ENCODE measurements around the gene KRT20.

DNA sequence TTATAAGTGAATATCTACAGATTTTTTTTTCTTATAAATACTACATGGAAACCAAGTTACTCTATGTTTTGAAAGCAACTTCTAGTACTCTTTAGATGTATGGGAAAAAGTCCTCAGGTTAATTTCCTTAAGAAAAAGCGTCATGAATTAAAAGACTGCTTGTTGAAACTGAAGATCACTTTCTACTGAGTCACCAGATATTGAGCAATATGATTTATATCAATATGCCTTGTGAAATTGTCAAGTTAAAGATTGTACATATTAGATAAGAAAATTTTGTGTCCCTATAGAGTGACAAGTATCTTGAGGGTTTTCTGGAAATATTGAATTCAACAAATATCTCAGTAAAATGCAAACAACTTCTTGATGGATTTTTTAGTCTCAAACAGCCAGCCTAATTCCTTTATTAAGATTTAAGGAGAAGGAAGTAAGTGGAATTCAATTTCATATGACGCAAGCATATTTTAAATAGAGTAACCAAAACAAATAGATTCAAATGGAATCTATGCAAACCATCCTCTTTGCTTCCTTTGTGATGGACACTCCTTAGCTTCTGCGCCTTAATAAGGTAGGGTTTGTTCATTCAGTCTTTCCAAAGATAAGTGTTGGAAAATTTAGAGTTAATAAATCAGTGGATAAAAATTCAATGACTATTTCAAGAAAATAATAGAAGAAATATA is 34.6 kb downstream of the KRT20 start:
- TF ChIP-seq CTCF (conservative IDR thresholded peaks at IDR 0.05; ENCODE audit: low read depth in 2 of 2) (no peak), POLR2AphosphoS5 (IDR thresholded peaks at IDR 0.05; ENCODE audit: low read depth) (no peak), EZH2phosphoT487 (IDR thresholded peaks at IDR 0.05; ENCODE audit: unreplicated experiment) (no peak), ZNF114 (CRISPR knock-in tag; IDR thresholded peaks at IDR 0.05) (no peak), EZH2 (IDR thresholded peaks at IDR 0.05; ENCODE audit: low read depth, unreplicated experiment) (no peak), ZNF462 (CRISPR knock-in tag; IDR thresholded peaks at IDR 0.05) (no peak), ZNF331 (CRISPR knock-in tag; IDR thresholded peaks at IDR 0.05; ENCODE audit: low read depth) (no peak)
- TF ChIP-seq, protein P1, sequence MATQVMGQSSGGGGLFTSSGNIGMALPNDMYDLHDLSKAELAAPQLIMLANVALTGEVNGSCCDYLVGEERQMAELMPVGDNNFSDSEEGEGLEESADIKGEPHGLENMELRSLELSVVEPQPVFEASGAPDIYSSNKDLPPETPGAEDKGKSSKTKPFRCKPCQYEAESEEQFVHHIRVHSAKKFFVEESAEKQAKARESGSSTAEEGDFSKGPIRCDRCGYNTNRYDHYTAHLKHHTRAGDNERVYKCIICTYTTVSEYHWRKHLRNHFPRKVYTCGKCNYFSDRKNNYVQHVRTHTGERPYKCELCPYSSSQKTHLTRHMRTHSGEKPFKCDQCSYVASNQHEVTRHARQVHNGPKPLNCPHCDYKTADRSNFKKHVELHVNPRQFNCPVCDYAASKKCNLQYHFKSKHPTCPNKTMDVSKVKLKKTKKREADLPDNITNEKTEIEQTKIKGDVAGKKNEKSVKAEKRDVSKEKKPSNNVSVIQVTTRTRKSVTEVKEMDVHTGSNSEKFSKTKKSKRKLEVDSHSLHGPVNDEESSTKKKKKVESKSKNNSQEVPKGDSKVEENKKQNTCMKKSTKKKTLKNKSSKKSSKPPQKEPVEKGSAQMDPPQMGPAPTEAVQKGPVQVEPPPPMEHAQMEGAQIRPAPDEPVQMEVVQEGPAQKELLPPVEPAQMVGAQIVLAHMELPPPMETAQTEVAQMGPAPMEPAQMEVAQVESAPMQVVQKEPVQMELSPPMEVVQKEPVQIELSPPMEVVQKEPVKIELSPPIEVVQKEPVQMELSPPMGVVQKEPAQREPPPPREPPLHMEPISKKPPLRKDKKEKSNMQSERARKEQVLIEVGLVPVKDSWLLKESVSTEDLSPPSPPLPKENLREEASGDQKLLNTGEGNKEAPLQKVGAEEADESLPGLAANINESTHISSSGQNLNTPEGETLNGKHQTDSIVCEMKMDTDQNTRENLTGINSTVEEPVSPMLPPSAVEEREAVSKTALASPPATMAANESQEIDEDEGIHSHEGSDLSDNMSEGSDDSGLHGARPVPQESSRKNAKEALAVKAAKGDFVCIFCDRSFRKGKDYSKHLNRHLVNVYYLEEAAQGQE (IDR thresholded peaks at IDR 0.05; ENCODE audit: unreplicated experiment) = no peak
- TF ChIP-seq, protein P2, sequence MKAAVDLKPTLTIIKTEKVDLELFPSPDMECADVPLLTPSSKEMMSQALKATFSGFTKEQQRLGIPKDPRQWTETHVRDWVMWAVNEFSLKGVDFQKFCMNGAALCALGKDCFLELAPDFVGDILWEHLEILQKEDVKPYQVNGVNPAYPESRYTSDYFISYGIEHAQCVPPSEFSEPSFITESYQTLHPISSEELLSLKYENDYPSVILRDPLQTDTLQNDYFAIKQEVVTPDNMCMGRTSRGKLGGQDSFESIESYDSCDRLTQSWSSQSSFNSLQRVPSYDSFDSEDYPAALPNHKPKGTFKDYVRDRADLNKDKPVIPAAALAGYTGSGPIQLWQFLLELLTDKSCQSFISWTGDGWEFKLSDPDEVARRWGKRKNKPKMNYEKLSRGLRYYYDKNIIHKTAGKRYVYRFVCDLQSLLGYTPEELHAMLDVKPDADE (IDR thresholded peaks at IDR 0.05) = no peak

Measured in GM23338 (cell line).